CD14-positive monocyte (primary cell): Measurements from ENCODE around the gene PRKCA. TPM values are rescaled to one million over a fixed set of nuclear protein-coding genes. Genes with fewer than 3 reads are reported as not detected.

Source experiments
- DNase-seq, 3 donors: peaks; one replicate each; pipeline ENCODE4 v3.0.0-alpha.2; 2011 to 2022
- H2AFZ ChIP-seq: 2 replicates; pipeline ENCODE4 v1.6.0; 2012; ENCODE audit warnings: mild to moderate bottlenecking, low read depth, low read length, inconsistent platforms; ENCODE audit not compliant: insufficient read depth, poor library complexity, severe bottlenecking
- H3K27ac ChIP-seq, 2 donors: 1 replicate in 1 of 2; 2 replicates in 1 of 2; pipeline ENCODE4 v1.5.1; 2012 to 2013; ENCODE audit warnings: low read length in 2 of 2, control low read depth in 1 of 2, inconsistent platforms in 1 of 2, low read depth in 1 of 2, mild to moderate bottlenecking in 1 of 2
- H3K27me3 ChIP-seq, 2 donors: one replicate each; pipeline versions ENCODE4 v1.6.0 to v1.6.1; 2011 to 2013; ENCODE audit warnings: low read length in 2 of 2; ENCODE audit not compliant: control insufficient read depth in 2 of 2, insufficient read depth in 2 of 2
- H3K36me3 ChIP-seq, 2 donors: replicated peaks in 1 of 2; 1 replicate in 1 of 2; 2 replicates in 1 of 2; pipeline versions ENCODE4 v1.5.1 to v1.6.1; 2012 to 2013; ENCODE audit warnings: low read length in 2 of 2, control low read depth in 1 of 2, inconsistent platforms in 1 of 2, mild to moderate bottlenecking in 1 of 2; ENCODE audit not compliant: insufficient read depth in 2 of 2, control insufficient read depth in 1 of 2
- H3K4me1 ChIP-seq, 2 donors: 1 replicate in 1 of 2; 2 replicates in 1 of 2; pipeline versions ENCODE4 v1.5.1 to v1.6.1; 2012 to 2013; ENCODE audit warnings: low read length in 2 of 2, control low read depth in 1 of 2, inconsistent platforms in 1 of 2, mild to moderate bottlenecking in 1 of 2, moderate library complexity in 1 of 2; ENCODE audit not compliant: insufficient read depth in 2 of 2, control insufficient read depth in 1 of 2
- H3K4me2 ChIP-seq: replicated peaks from 2 replicates; pipeline ENCODE3; 2012; ENCODE audit warnings: low read length, moderate library complexity, mild to moderate bottlenecking; ENCODE audit not compliant: poor library complexity, severe bottlenecking; ENCODE audit errors: extremely low read depth
- H3K4me3 ChIP-seq, 3 experiments: fragments of 200-600 bp in 1 of 3; sonication (generic) in 1 of 3; replicated peaks in 1 of 3; 1 replicate in 2 of 3; 2 replicates in 1 of 3; pipeline ENCODE4 v1.5.1; 2011 to 2013; ENCODE audit warnings: low read length in 3 of 3, mild to moderate bottlenecking in 3 of 3, control low read depth in 2 of 3, low read depth in 2 of 3, inconsistent platforms in 1 of 3, moderate library complexity in 1 of 3
- H3K79me2 ChIP-seq: 2 replicates; pipeline ENCODE4 v1.6.0; 2012; ENCODE audit warnings: mild to moderate bottlenecking, control low read depth, inconsistent platforms, low read length, moderate library complexity; ENCODE audit not compliant: insufficient read depth
- H3K9ac ChIP-seq: 2 replicates; pipeline ENCODE4 v1.6.0; 2017; ENCODE audit warnings: low read length, mild to moderate bottlenecking; ENCODE audit not compliant: insufficient read depth, poor library complexity, severe bottlenecking
- H3K9me3 ChIP-seq, 2 donors: replicated peaks in 1 of 2; 1 replicate in 1 of 2; 2 replicates in 1 of 2; pipeline versions ENCODE4 v1.5.1 to v1.6.1; 2012 to 2013; ENCODE audit warnings: low read length in 2 of 2, control low read depth in 1 of 2; ENCODE audit not compliant: control insufficient read depth in 1 of 2, insufficient read depth in 1 of 2
- H4K20me1 ChIP-seq: 2 replicates; pipeline ENCODE4 v1.6.0; 2012; ENCODE audit warnings: mild to moderate bottlenecking, low read length, control low read depth, moderate library complexity; ENCODE audit not compliant: insufficient read depth
- H3K27ac Mint-ChIP-seq, 7 donors: one replicate each; pipeline ENCODE4 v1.8.0; 2020; ENCODE audit warnings: mild to moderate bottlenecking in 7 of 7, mixed read lengths in 7 of 7, moderate library complexity in 6 of 7, inconsistent platforms in 2 of 7
- H3K27me3 Mint-ChIP-seq, 3 donors: one replicate each; pipeline ENCODE4 v1.8.0; 2021 to 2022; ENCODE audit warnings: low read depth in 3 of 3, mild to moderate bottlenecking in 3 of 3, mixed read lengths in 3 of 3, moderate library complexity in 3 of 3, inconsistent platforms in 1 of 3
- H3K36me3 Mint-ChIP-seq, 2 donors: one replicate each; pipeline ENCODE4 v1.8.0; 2020; ENCODE audit warnings: mixed read lengths in 2 of 2, inconsistent platforms in 1 of 2, mild to moderate bottlenecking in 1 of 2
- H3K4me1 Mint-ChIP-seq: one replicate; pipeline ENCODE4 v1.8.0; 2020; ENCODE audit warnings: mild to moderate bottlenecking, mixed read lengths
- H3K4me3 Mint-ChIP-seq, 2 donors: one replicate each; pipeline ENCODE4 v1.8.0; 2020; ENCODE audit warnings: mild to moderate bottlenecking in 2 of 2, mixed read lengths in 2 of 2, moderate library complexity in 1 of 2
- H3K9me3 Mint-ChIP-seq, 7 donors: one replicate each; pipeline ENCODE4 v1.8.0; 2020 to 2022; ENCODE audit warnings: mixed read lengths in 7 of 7, mild to moderate bottlenecking in 6 of 7, moderate library complexity in 6 of 7, inconsistent platforms in 2 of 7
- CTCF ChIP-seq: fragments of 200-600 bp; IDR thresholded peaks from one replicate; pipeline ENCODE4 v1.8.0; 2022; ENCODE audit warnings: antibody characterized with exemption, mild to moderate bottlenecking
- WGBS: methylation state at CpG from one replicate; pipeline ENCODE4 v1.1.5; 2013; ENCODE audit warnings: missing lambda C conversion rate; ENCODE audit not compliant: insufficient coverage; 5-methylcytosine and 5-hydroxymethylcytosine counted together
- intact Hi-C, 2 donors: fragments of 100-400 bp; cut with micrococcal nuclease; formaldehyde crosslinking; loops; one replicate each; pipeline versions ENCODE4 v1.15.0 to v1.15.1; 2023
- polyA plus RNA-seq, 3 donors: library from polyadenylated mRNA; depleted of rRNA in 1 of 3; unstranded in 2 of 3; stranded (reverse) in 1 of 3; fragments of 300-500 nt in 2 of 3; fragments of >200 nt in 1 of 3; fragmentation: Illumina TruSeq in 2 of 3; gene quantifications; 1 replicate in 2 of 3; 2 replicates in 1 of 3; pipeline ENCODE4 v1.2.3, GENCODE V29; 2012 to 2021

The PRKCA gene
- polyA plus RNA-seq, 3 donors, result 0.22 to 7.1 (median 0.30) TPM

- H3K36me3 ChIP-seq, result no peaks in the 10 kb centered on the region
- peaks cover 0 to 5% of the 10 kb centered on the region in 2 donors for H3K36me3 Mint-ChIP-seq
- TF ChIP-seq CTCF, result no peak
- H3K79me2 ChIP-seq, result no peaks in the 10 kb centered on the region
- peaks cover 4 to 14% (median 6%) of the 10 kb centered on the region in 3 donors for H3K27me3 Mint-ChIP-seq
- peaks cover 3% of the 10 kb centered on the region for H3K4me1 Mint-ChIP-seq
- no peaks in the 10 kb centered on the region for H3K9me3 ChIP-seq
- no peaks in the 10 kb centered on the region for H3K27me3 ChIP-seq
- H3K27ac ChIP-seq, result no peak overlapping the region
- no peak overlapping the region for H3K27ac Mint-ChIP-seq
- H3K4me1 ChIP-seq, result no peaks in the 10 kb centered on the region
- intact Hi-C loops, result no loop called here
- H4K20me1 ChIP-seq, result no peaks in the 10 kb centered on the region
- no peak overlapping the region for H3K4me2 ChIP-seq
- H3K9me3 Mint-ChIP-seq, result peaks cover 0 to 8% (median 0%) of the 10 kb centered on the region in 7 donors
- no peak overlapping the region for H3K4me3 Mint-ChIP-seq
- no peak overlapping the region for H3K9ac ChIP-seq
- WGBS, result 96% methylated on average over 8 of the region's 9 CpGs
- DNase-seq, result no peak
- H2AFZ ChIP-seq, result no peak overlapping the region
- H3K4me3 ChIP-seq, result no peak overlapping the region
These were observed 509.3 kb downstream of the PRKCA start for GRCh38 chr17:66811683-66812054.

- Mint-ChIP-seq H3K4me1 (peaks cover 3% of the 10 kb centered on the region), H3K27me3 (peaks cover 3 to 14% (median 4%) of the 10 kb centered on the region in 3 donors), H3K9me3 (peaks cover under 1 to 10% (median 3%) of the 10 kb centered on the region in 7 donors), H3K4me3 (no peak overlapping the region), H3K27ac (no peak overlapping the region), H3K36me3 (no peaks in the 10 kb centered on the region)
- no peak for DNase-seq
- H3K36me3 ChIP-seq, result no peaks in the 10 kb centered on the region
- H3K79me2 ChIP-seq, result no peaks in the 10 kb centered on the region
- no peak overlapping the region for H2AFZ ChIP-seq
- H3K4me1 ChIP-seq, result no peaks in the 10 kb centered on the region
- TF ChIP-seq CTCF, result no peak
- intact Hi-C loops, result no loop called here
- no peaks in the 10 kb centered on the region for H4K20me1 ChIP-seq
- H3K9me3 ChIP-seq, result peaks cover 0 to under 1% of the 10 kb centered on the region in 2 donors
- H3K4me3 ChIP-seq, result no peak overlapping the region
- H3K9ac ChIP-seq, result no peak overlapping the region
- H3K4me2 ChIP-seq, result no peak overlapping the region
- H3K27ac ChIP-seq, result no peak overlapping the region
- 100% methylated on average over 1 of the region's 5 CpGs for WGBS
- H3K27me3 ChIP-seq, result no peaks in the 10 kb centered on the region
These were observed 510.2 kb downstream of the PRKCA start for GRCh38 chr17:66812571-66812970.
